Karpas-422 (cell line): ENCODE measurements around the gene RAI2. TPM values are rescaled to one million over a fixed set of nuclear protein-coding genes. Genes with fewer than 3 reads are reported as not detected.

ENCODE experiments used
- DNase-seq: peaks from one replicate; pipeline ENCODE4 v3.0.0-alpha.2; 2015
- H2AFZ ChIP-seq: fragments of 200-600 bp; sonication (generic); 2 replicates; pipeline ENCODE4 v1.6.1; 2014; ENCODE audit warnings: antibody characterized with exemption, low read length, mixed read lengths
- H3K27ac ChIP-seq: fragments of 200-600 bp; sonication (generic); 2 replicates; pipeline ENCODE4 v1.5.1; 2014; ENCODE audit warnings: mild to moderate bottlenecking, low read length, moderate library complexity
- H3K27me3 ChIP-seq: fragments of 200-600 bp; sonication (generic); 2 replicates; pipeline ENCODE4 v1.6.1; 2014; ENCODE audit warnings: low read length, mixed read lengths
- H3K36me3 ChIP-seq: fragments of 200-600 bp; sonication (generic); 2 replicates; pipeline ENCODE4 v1.6.1; 2014; ENCODE audit warnings: low read length, mixed read lengths; ENCODE audit not compliant: insufficient read depth
- H3K4me1 ChIP-seq: fragments of 200-600 bp; sonication (generic); 2 replicates; pipeline ENCODE4 v1.6.1; 2014; ENCODE audit warnings: mild to moderate bottlenecking, low read length, mixed read lengths
- H3K4me2 ChIP-seq: fragments of 200-600 bp; sonication (generic); 2 replicates; pipeline ENCODE4 v1.6.1; 2014; ENCODE audit warnings: low read length, low read depth, mild to moderate bottlenecking; ENCODE audit not compliant: poor library complexity, severe bottlenecking
- H3K4me3 ChIP-seq: fragments of 200-600 bp; sonication (generic); 2 replicates; pipeline ENCODE4 v1.5.1; 2014; ENCODE audit warnings: mild to moderate bottlenecking, antibody characterized with exemption, low read length, mixed read lengths
- H3K79me2 ChIP-seq: fragments of 200-600 bp; sonication (generic); 2 replicates; pipeline ENCODE4 v1.6.1; 2014; ENCODE audit warnings: mild to moderate bottlenecking, low read length, mixed read lengths
- H3K9ac ChIP-seq: fragments of 200-600 bp; sonication (generic); 2 replicates; pipeline ENCODE4 v1.6.0; 2014; ENCODE audit warnings: low read length
- H3K9me2 ChIP-seq: fragments of 200-600 bp; sonication (generic), shearing (Covaris generic); replicated peaks from 2 replicates; pipeline ENCODE4 v1.6.0; 2014; ENCODE audit warnings: mild to moderate bottlenecking, low read length, moderate library complexity; ENCODE audit not compliant: insufficient read depth
- H3K9me3 ChIP-seq: fragments of 300-700, 200-600 bp; sonication (generic); 2 replicates; pipeline ENCODE4 v1.6.1; 2014; ENCODE audit warnings: low read length, mixed read lengths
- H4K20me1 ChIP-seq: fragments of 200-600 bp; sonication (generic); 2 replicates; pipeline ENCODE4 v1.6.1; 2014; ENCODE audit warnings: mild to moderate bottlenecking, antibody characterized with exemption, low read length, low read depth; ENCODE audit not compliant: insufficient read depth
- total RNA-seq: library from RNA; depleted of rRNA; stranded (reverse); fragments of >200 nt; shearing (Covaris generic); gene quantifications from 2 replicates; pipeline ENCODE4 v1.2.3, GENCODE V29; 2014; ENCODE audit warnings: low replicate concordance; rRNA removed

Gene RAI2
- total RNA-seq, 1 experiment from 2014 or later, result not detected

DNA sequence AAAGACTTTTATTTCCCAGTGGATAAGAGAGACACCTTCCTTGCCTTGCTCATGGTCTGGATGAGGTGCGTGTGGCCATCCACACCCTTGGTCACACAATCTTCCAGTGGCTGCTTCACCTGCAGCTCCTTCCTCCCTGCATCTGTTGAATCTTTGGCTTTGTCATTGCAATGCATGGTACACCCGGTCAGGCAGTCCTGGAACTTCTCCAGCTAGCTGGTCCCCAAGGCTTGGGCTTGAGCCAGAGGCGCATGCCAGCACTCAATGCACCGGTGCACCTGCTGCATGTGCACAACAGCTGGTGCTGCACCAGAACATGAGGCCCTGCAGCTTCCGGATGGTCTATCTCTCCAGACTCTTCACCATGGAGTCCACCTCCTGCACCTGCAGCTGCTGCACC is 92.1 kb downstream of the RAI2 start:
- no peak for DNase-seq
- Histone ChIP-seq H3K27me3 (no peaks in the 10 kb centered on the region), H3K27ac (no peak overlapping the region), H3K4me3 (no peak overlapping the region), H3K4me1 (no peaks in the 10 kb centered on the region), H3K9me3 (no peaks in the 10 kb centered on the region), H3K79me2 (no peaks in the 10 kb centered on the region), H2AFZ (no peak overlapping the region), H3K36me3 (no peaks in the 10 kb centered on the region), H3K4me2 (no peak overlapping the region), H3K9me2 (no peaks in the 10 kb centered on the region), H4K20me1 (no peaks in the 10 kb centered on the region), H3K9ac (no peak overlapping the region)

DNA sequence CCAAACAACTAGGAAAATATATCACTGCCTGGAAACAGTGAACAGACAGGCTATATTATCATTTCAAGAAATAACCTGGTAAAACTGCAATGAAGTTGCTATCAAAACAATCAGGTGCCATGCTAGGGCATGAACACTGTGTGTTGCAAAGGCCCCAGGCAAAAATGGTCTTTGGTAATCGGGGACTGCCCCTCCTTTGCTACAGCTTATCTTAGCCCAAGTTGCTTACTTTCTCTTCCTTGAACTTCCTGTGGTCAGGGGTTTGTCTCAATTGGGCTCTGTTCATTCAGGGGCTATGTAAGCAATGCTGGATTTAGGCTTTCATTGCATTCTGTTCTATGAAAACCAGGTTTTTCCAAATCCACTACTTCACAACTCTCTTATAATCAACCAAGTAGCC is 93.4 kb downstream of the RAI2 start:
- DNase-seq, result no peak
- H4K20me1 ChIP-seq, result no peaks in the 10 kb centered on the region
- H3K27me3 ChIP-seq, result no peaks in the 10 kb centered on the region
- no peaks in the 10 kb centered on the region for H3K36me3 ChIP-seq
- no peak overlapping the region for H3K4me2 ChIP-seq
- H3K4me3 ChIP-seq, result no peak overlapping the region
- H3K9me2 ChIP-seq, result no peaks in the 10 kb centered on the region
- H3K27ac ChIP-seq, result no peak overlapping the region
- H3K9me3 ChIP-seq, result no peaks in the 10 kb centered on the region
- no peak overlapping the region for H3K9ac ChIP-seq
- H3K79me2 ChIP-seq, result no peaks in the 10 kb centered on the region
- H2AFZ ChIP-seq, result no peak overlapping the region
- no peaks in the 10 kb centered on the region for H3K4me1 ChIP-seq

DNA sequence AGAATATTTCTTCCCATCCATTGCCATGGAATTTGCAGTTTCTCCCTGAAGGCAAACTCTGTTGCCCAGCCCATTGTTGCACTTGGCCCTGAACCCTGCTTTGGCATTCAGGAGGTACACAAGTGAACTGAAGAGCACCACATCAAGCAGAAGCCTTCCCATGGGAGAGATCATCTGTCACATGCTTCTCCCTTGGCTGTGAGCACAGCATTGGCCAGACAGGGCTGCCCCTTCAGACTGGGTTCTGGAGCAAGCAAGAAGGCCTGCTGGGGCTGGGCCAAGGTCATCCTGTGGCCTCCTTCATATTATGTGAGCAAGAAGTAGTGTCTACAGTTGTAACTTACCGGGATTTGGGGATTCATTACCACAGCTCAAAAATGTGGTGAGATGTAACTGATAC is 101.1 kb downstream of the RAI2 start:
- Histone ChIP-seq H3K9me3 (no peaks in the 10 kb centered on the region), H3K9me2 (no peaks in the 10 kb centered on the region), H3K4me1 (no peaks in the 10 kb centered on the region), H3K36me3 (no peaks in the 10 kb centered on the region), H3K4me2 (no peak overlapping the region), H3K4me3 (no peak overlapping the region), H3K27ac (no peak overlapping the region), H3K9ac (no peak overlapping the region), H2AFZ (no peak overlapping the region), H3K27me3 (no peaks in the 10 kb centered on the region), H4K20me1 (no peaks in the 10 kb centered on the region), H3K79me2 (no peaks in the 10 kb centered on the region)
- no peak for DNase-seq

DNA sequence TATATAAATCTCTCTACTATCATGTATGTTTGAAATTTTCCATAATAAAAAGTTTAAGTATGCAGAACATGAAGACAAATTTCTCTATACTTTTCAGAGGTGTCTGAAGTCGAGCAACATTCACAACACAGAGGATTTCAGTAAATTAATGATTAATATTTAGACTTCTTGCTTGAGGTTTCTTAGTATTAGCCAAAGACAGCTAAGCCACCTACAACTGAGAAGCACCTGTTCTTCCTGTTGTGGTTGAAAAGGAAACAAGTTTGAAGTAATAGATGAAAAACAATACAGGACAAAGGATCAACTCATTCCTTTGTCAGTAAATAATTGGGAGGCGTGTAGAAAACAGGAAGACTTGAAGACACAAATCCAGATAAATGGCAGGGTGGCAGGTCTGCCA is 102.7 kb downstream of the RAI2 start:
- H3K4me3 ChIP-seq, result no peak overlapping the region
- no peaks in the 10 kb centered on the region for H3K4me1 ChIP-seq
- DNase-seq, result no peak
- no peak overlapping the region for H3K27ac ChIP-seq
- H3K9me3 ChIP-seq, result no peaks in the 10 kb centered on the region
- H3K9me2 ChIP-seq, result no peaks in the 10 kb centered on the region
- no peaks in the 10 kb centered on the region for H3K27me3 ChIP-seq
- no peak overlapping the region for H3K9ac ChIP-seq
- H3K79me2 ChIP-seq, result no peaks in the 10 kb centered on the region
- no peaks in the 10 kb centered on the region for H3K36me3 ChIP-seq
- H3K4me2 ChIP-seq, result no peak overlapping the region
- H4K20me1 ChIP-seq, result no peaks in the 10 kb centered on the region
- H2AFZ ChIP-seq, result no peak overlapping the region

DNA sequence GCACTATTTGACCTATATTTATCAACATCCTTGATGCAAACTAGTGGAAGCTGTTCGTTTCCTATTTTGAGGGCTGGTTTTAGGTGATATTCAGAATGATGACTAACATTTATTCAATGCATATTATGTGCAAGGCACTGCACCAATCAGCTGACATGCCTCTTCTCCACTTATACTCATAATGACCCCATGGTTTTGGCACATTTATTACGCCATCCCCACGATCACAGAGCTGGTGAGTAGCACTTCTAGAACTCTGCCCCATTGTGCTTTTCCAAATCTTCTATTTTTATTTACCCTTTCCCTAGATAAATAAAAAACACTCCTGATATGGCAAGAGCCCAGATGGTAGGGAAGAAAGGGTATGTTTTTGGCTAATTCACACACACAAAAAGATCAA is 110.7 kb downstream of the RAI2 start:
- DNase-seq, result no peak
- Histone ChIP-seq H3K4me3 (no peak overlapping the region), H3K4me2 (no peak overlapping the region), H3K4me1 (no peaks in the 10 kb centered on the region), H3K9me2 (no peaks in the 10 kb centered on the region), H3K79me2 (no peaks in the 10 kb centered on the region), H4K20me1 (no peaks in the 10 kb centered on the region), H3K27ac (no peak overlapping the region), H3K9ac (no peak overlapping the region), H3K9me3 (no peaks in the 10 kb centered on the region), H3K27me3 (no peaks in the 10 kb centered on the region), H3K36me3 (no peaks in the 10 kb centered on the region), H2AFZ (no peak overlapping the region)

Other genes with a start within 250 kb of the RAI2 start
- gene SCML1, start 123.8 kb downstream of the RAI2 start, total RNA-seq, result not detected in 2 replicates